GM08714 (cell line): ENCODE data around the gene NRN1.

Experiments used
- H3K4me3 ChIP-seq: fragments of 200-500 bp; sonication (Bioruptor generic); 2 replicates; pipeline ENCODE4 v1.5.1; 2014; ENCODE audit warnings: mild to moderate bottlenecking, low read length, inconsistent platforms
- ZNF274 ChIP-seq: IDR thresholded peaks from 2 replicates; pipeline ENCODE4 v1.6.1; 2012; ENCODE audit warnings: mild to moderate bottlenecking, low read depth, low read length

NRN1 gene

GRCh38 chr6:5996714-5997419 lies 9.9 kb downstream of the NRN1 start:
- H3K4me3 ChIP-seq: peak overlapping the region; percentile 73
- TF ChIP-seq ZNF274: no peak

- H3K4me3 ChIP-seq: peak overlapping the region; percentile 73
- TF ChIP-seq ZNF274: no peak
Observed at GRCh38 chr6:5995949-5996713, 10.6 kb downstream of the NRN1 start.

- no peak overlapping the region for H3K4me3 ChIP-seq
- TF ChIP-seq ZNF274: no peak
Observed at GRCh38 chr6:5995658-5995948, 11.1 kb downstream of the NRN1 start.

DNA sequence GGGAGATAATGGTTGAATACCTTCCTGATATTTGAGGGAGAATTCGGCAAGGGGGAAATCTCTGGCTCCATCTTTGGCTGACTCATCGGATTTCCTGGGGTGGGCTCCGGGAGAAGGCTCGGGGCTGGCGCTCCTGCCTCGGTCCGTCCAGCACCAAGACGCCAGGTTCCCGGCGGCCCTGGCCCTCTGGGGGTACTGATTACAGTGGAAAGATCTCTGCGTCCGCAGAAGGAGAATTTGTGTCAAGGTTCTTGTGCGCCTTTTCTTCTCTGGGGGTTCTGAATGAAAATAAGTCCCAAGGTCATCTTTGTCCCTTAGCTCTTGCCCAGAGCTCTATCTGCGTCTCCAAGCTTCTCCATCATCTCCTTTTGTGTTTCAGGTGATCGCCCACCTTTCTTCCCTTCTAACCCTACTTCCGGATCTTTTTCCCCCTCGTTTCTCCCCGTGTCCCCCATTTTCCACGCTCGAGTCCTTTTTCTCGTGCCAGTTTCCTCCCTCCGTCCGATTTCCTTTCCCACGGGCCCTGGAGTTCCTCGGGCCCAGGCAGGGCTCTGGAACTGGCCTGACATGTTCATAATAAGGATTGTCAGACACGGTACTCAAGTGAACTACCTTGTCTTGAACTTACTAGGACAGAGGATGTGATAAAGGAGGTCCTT lies 11.6 kb downstream of the NRN1 start:
- no peak for TF ChIP-seq ZNF274
- no peak overlapping the region for H3K4me3 ChIP-seq

DNA sequence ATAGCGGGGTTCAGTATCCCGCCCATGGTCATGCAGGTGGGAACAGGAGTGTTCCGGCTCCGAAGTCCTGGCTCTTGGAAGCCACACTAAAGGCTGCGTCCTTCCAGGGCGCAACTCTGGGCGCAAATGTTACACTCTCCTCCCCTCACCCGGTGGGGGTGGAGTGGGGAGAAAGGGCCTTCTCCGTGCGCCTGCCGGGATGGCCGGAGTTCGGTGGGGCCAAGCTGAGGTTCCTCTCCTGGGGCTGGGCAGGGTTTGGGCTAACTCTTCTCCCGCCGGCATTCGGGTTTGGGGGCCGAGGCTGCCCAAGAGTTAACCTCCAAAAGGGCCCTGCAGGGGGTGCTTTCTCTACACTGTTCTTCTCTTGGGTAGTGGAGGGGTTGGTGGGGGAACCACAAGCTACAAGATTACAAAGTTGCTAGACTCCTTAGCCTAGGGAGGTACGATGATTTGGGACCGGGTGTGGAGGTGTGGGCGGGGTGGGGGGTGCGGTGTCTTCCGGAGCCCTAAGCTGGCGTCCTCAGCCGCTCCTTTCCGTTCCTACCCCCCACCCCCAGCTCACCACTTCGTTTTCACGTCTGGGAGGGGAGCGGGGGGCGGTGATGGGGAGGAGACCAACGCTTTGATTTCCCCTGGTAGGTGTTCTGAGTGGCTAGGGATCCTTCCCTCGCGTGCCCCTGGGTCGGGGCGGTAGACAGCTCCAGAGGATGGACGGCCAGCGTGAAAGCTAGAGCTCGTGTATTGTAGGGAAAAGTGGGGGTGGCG lies 12.3 kb downstream of the NRN1 start:
- no peak overlapping the region for H3K4me3 ChIP-seq
- no peak for TF ChIP-seq ZNF274

DNA sequence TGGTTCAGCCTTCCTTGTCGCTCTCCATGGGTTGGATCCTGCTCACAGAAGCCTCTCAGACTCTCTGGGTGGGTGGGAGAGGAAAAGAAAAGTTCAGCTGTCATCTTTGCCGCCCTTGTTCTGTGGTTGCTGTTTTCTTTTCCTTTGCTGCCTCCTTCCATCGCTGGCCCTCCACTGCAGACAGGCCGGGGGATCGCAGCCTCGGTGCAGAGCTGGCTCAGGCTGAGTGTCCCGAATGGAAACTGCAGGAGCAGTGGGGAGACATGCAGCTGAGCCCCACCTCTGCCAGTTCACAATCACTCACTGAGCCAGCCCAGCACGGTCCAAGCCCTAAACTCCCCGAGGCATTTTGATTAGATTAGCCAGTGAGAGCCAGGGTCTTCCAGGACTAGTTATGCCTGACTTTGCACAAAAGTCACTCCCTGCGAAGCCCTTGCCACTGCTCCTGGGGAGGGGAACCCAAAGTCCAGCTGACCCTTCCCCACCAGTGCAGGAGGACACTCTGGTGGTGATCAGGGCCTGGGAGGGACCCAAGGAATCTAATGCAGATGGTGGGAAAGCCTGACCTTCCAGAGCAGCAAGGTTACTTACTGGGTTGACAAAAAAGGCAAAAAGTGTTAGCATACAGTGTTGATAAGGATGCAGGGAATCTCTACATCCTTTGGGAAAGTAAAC lies 14.0 kb downstream of the NRN1 start:
- no peak overlapping the region for H3K4me3 ChIP-seq
- TF ChIP-seq ZNF274: no peak

DNA sequence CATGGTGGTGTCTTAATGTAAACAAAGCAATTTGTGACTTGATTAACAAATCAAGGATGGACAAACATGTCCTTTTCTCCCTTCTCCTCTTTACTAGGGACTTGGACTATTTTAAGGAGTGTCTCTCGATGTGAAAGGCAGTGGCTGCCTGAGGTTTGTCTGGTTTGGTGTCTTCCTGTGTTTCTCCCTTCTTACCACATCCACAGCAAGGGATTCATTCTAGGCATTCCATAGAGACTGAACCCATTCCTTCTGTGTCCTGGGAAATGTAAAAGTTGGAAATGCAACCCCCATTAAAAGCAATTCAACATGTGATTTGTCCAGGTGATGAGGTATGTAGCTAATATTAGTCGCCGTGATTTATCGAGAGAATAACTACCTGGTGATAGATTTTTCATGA lies 15.9 kb downstream of the NRN1 start:
- no peak overlapping the region for H3K4me3 ChIP-seq
- TF ChIP-seq ZNF274: no peak

- H3K4me3 ChIP-seq: no peak overlapping the region
Observed at GRCh38 chr6:5989141-5989723, 17.5 kb downstream of the NRN1 start.

GRCh38 chr6:5986861-5987260 lies 19.9 kb downstream of the NRN1 start:
- no peak for TF ChIP-seq ZNF274
- no peak overlapping the region for H3K4me3 ChIP-seq

More at GRCh38 chr6:5989141-5989723, 17.5 kb downstream of the NRN1 start:
- TF ChIP-seq ZNF274: no peak

GRCh38 chr6:5984150-5985089 lies 22.3 kb downstream of the NRN1 start:
- no peak for TF ChIP-seq ZNF274
- H3K4me3 ChIP-seq: no peak overlapping the region

GRCh38 chr6:5981126-5982026 lies 25.3 kb downstream of the NRN1 start:
- H3K4me3 ChIP-seq: no peak overlapping the region
- no peak for TF ChIP-seq ZNF274
